NCI-H2107 treated with DMSO at 0.1 percent for 48 hours (cell line): Measurements from ENCODE around the gene BRD7.

Experiments
- DNase-seq: peaks from one replicate; lab custom pipeline; 2025; ENCODE audit not compliant: unreplicated experiment; lab: John Stamatoyannopoulos, UW

BRD7 gene

DNA sequence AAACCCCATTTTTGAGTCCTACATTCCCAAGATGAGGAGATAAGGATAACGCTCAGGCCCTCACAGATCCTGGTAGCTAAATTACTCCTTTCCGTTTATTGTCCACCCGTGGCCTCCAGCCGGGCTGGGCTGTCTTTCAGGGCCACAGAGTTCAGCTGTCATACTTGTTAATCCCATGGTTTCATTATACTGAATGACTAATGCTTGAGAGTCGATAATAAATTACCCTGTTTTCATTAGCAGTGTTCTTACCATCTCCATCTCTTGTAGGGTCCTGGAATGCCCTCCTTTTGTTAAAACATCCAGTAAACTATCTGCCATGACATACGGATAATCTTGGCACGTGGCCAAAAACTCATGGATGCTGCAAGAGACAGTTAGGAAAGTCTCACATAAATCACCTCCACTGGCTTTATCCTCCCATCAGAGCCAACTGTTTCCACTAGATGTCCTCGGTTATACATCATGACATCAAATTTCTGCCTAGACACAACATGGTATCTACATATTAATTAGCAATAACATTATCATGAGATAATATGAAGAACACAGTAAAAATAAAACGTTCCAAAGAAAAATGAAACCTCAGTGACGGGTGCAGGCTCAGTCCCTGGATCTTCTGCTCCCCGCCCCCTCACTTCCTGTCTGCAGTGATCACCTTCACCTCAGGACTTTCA, 45.3 kb downstream of the BRD7 start:
- no peak for DNase-seq

DNA sequence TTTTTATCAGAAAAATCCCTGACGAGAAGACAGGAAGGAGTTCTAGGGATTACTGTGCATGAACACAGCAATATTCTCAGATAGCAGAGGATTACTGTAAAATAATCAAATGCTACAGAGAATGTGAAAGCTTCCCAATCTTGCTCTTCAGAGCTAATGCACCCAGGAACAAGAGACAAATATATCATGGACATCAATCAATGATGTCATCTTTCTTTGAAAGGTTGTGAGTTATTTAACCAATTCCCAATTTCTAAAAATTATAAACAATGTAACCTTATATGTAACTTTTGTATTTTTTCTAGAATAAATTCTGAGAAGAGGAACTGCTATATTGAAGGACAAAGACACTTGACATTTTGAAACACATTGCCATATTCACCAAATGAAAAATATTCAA, 46.5 kb downstream of the BRD7 start:
- no peak for DNase-seq

DNA sequence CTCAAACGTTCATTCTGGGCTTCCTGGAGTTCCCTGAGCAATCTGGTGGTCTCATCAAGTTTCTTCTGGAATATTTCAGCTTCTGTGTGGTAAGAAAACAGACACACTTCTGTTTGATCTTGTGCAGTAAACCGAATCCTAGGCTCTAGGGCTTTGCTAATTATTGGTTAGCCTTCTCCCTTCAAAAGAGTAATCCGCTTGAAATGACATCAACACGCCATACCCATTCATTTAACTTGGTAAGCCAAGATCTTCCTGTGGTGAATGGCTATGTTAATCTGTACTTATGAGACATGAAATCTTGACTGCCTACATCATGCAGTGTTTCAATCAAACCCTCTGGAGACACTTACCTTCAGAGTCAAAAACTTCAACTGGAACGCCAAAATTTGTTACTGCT, 48.5 kb downstream of the BRD7 start:
- no peak for DNase-seq

DNA sequence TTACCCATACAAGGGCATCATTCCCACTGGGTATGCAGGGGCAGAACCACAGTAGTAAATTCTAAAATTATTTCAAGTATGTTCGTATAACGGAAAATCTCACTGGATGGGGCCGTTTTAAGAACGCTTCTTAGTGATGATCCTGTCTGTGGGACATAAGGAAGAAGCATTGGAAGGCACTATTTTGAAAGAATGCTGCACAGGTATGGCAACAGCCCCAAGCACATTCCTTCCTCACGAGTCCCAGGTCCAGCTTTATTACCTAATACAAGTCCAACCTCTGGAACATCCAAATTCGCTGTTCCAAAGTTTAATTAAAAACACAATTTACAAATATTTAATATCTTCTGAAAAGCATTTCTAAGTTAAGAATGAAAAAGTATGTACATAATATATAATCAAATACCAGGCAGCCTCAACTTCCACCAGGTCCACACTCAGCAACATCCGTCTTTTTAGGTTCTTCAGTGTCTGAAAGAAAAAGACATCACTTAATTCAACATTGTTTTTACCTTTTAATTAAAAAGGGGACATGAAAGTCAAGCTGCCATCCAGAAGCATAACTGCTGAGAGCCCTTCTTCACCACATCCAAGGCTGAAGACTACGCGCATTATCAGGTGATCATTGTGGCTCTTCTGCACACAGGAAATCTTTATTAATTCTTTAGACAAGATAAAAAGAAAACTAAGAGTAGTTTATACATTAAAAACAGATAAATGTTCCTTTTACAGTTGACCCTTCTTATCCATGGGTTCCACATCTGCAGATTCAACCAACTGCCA, 49.8 kb downstream of the BRD7 start:
- no peak for DNase-seq

DNA sequence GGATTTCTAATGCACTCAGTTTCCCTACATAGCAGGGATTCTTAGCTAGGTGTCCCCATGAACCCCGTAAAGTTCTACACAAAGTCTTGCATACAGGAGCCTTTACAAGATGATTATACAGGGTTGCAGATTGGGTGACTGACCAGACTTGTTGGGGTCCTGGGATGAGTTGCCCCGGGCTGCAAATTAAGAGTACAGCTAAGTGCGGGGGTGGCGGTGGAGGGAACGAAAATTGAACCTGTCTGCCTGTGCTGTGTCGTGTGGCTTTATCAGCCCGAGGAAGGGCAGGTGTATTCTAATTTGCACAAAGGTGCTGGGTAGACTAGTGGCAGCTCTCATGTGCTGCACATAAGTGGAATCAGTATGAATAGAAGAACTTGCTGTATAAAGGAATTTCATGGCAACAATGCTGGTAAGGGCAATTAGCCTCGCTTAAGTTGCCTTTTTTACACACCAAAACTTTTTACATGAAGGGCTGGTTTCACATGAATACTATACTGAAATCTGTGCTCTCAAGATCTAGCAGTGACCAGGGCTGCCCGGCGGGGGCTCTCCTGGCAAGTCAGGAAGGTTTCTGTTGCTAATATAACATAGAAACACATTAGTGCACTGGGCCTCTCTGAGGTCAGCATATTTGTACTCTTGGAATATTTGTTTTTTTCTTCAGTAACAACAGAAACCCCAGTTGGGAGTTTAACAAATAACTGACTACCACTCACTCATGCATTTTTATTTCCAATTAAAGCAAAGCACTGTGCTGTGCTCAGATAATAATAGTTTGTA, 51.7 kb downstream of the BRD7 start:
- no peak for DNase-seq

DNA sequence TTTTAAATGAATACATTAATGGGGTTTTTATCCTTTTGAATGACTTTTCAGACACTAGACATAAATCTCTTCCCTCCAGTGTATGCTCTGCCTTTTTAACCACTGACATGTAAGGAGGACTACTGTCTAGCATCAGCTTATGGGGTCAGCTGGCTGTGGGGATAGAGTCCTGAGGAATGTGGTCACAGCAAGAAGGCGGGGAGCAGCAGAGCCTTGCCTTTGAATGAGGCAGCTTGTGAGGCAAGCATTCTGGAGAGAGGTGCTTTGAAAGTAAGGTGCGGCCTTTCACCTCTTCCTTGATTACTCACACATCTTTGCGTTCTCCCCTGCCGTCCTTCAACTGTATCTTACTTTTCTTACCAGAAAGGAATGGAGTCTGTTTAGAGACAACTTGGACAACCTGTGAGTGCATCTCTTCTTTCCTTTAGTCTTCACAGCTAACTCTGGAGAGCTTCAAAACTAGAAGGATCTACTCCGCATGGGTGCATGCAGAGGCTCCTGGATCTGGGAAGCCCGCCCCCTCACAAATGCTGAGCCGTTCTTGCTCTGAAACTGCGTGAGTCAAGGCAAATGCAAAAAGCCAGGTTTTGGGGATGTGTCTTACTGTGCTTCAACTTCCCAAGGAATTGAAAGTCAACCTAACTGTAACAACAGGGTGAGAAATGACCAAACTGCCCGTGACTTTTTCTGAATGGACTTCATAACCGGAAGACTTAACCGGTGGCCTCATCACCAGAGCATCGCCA, 52.5 kb downstream of the BRD7 start:
- no peak for DNase-seq

DNA sequence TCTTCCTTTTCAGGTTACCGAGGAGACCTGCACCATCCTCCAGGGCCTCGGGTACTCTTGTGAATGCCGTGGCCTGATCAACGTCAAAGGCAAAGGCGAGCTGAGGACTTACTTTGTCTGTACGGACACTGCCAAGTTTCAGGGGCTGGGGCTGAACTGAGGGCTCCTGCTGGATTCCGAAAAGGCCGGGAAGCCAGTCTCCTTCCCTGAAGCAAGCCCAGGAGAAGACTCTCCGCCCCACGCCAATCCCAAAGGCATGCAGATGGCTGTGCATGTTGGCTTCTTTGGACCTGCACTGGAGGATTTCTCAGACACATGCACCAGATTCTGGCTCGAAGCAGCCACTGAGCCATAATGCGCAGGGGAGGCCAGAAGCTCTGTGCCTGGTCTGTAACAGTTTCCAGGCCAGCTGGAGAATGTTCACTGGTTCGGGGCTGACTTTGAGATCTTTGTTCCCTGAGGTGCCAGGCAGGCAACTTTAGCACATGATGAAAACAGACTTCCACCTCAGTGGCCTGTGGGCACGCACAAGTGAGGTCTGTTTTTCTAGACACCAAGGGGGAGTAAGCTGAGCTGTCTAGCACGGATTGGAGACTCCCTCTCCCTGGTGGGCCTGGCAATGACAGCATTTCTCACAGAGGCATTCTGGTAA, 53.3 kb downstream of the BRD7 start:
- no peak for DNase-seq

DNA sequence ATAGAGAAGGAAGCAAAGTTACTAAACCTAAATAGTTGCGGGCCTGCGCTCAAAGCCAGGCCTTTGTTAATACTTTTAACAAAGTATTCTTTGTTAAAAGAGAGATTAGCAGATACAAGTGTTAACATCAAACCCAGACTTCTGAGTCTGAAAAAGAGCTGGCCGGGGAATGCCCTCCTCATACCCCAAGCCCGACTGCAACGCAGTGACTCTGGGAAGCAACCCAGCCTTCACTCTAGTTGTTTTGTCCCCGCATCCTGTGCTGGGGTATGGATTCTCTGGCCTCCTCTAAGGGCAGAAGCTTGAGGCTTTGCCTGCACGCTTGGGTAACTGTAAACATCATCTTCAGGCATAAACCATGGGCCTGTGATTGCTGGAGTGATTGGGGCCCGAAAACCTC, 54.1 kb downstream of the BRD7 start:
- DNase-seq: no peak

DNA sequence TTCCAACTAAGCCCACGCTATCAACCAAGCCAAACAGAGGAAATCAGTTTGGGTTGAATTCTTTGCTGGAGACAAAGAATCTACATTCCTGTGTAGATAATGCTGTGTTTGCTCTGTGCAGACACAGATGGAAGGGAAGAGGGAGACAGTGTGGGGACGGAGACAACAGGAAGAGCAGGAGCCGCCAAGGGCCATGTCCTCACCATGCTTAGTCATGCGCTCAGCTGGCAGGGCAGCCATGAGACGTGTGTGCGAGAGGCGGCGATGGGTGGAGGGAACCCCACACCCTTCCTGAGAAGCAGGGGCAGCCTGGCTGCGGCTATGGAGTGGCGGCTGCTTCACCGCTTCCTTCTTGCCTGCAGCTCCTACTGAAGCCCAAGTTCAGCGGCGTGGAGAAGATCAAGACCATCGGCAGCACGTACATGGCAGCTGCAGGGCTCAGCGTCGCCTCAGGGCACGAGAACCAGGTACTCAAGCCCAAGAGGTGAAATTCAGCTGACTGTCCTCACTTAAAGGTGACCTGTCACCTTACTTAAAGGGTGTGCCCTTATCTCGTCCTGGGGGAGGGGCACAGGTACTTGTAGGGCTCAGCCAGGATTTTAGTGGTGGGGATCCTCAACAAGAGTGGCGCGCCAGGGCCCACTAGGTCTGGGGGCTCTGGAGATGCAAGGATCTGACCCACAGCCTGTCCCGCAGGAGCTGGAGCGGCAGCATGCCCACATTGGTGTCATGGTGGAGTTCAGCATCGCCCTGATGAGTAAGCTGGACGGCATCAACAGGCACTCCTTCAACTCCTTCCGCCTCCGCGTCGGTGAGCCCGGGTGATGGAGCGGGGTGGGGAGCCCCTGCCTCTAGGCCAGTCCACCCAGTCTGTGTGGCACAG, 55.0 kb downstream of the BRD7 start:
- no peak for DNase-seq

DNA sequence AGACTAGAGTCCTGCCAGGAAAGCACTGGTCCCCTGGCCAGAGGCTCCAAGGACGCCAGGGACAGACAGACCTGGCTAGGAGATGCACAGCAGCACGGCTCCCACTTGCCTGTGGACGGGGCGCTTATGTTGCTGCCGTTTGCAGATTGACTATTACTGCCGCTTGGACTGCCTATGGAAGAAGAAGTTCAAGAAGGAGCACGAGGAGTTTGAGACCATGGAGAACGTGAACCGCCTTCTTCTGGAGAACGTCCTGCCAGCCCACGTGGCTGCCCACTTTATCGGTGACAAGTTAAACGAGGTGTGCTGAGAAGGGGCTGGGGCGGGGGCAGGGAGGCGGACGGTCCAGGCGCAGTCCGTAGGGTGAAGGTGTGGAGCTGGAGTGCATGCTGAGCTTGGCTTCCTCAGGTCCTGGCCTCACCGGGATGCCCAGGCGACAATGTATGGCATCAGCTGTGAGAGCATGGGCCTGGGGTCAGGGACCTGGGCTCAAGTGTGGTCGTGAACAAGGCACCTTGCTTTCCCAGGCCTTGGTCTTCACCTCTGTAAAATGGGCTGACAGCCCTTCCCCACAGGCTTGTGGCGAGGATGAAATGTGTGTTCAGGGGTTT, 56.8 kb downstream of the BRD7 start:
- no peak for DNase-seq

DNA sequence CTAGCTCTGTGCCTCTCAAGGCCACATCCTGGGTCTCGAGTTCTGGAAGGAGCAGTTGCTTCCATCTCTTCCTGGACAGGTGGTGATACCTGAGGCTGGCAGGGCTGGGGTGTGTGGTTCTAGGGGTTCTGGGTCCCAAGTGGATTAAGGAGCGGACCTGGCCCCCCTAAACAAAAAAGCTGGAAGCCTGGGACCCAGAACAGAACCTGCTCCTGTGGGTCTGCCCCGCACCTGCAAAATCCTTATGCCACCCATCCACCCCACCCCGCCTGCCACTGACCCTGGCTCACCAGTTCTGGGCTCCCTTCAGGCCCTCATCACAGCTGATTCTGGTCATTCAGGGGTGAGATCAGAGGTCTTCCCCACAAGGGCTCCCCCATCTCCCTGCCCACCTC, 57.7 kb downstream of the BRD7 start:
- no peak for DNase-seq

DNA sequence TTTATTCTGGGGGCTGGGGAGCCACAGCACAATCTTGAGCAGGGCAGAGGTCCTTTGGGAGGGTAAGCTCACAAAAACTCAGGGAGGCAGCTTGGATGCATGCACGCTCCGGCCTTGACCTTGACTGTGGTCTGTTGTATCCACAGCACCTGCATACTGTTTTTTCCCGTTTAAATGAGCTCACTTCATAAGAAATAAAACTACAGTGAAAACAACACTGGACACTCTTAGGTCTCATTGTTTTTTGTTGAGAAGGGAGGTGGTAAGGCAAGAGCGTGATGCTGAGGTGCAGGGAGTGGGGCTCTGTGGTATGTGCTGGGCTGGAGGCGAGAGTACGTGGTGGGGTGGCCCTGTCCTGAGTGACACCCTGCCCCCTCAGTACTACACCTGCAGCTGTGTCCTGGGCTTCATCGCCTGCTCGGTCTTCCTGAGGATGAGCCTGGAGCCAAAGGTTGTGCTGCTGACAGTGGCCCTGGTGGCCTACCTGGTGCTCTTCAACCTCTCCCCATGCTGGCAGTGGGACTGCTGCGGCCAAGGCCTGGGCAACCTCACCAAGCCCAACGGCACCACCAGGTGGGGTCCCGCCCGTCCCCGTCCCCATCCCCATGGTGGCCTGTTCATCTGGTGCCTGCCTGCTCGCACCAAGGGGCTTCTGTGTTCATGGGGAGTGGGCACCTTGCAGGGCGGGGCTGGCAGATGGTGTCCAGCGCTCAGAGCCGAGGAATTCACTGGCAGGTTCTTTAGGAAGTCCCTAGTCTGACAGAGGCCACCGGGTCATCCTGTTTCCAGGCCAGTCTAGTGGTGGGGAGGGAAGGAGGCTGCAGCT, 58.3 kb downstream of the BRD7 start:
- DNase-seq: no peak

DNA sequence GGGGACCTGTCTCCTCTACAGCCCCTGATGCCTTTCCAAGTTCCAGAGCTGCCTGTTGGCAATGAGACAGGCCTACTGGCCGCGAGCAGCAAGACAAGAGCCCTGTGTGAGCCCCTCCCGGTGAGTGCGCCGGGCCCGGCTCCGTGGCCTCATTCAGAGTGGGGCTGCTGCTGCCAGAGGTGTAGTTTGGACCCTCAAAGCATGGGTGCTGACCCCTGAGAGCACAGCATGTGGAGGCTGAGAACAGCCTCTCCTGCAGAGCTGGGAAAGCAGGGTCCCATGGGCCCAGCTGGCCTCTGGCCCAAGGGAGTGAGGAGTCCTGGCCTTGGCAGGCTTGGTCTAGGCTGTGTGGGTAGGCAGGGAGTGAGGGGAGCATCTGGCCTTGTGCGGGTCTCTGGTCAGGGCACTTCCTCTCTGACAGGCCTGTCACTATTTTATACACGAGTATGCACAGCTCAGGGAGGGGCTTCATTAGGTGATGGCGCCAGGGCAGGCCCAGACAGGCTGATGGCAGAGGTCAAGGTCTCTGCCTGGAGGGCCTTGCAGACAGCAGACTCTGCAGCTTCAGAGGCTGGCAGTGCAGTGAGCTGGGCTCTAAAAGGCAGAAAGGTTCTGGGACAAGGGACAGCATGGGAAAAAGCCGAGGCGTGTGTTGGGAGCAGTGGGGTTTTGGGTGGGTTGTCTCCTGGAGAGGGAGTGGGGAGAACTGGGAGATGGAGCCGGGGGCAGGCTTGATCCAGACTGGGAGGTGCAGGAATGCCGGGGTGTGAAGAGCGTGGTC, 59.1 kb downstream of the BRD7 start:
- DNase-seq: no peak

DNA sequence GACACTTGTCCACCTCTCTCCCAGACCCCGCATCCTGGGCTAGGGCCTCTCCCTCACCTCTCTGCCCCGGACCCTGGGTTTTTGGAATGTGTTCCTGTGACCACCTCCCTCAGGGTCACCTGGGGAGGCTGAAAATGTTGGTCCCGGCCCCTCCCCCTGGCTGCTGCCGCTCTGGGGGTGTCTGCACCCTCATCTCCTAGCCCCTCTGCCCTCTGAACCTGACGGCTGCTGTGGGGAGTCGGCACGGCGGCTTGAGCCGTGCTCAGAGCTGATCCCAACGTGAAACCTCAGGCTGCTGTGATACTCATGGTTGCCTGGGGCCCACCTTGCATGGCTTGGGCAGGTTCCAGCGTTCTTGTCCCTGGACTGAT, 59.6 kb downstream of the BRD7 start:
- no peak for DNase-seq

DNA sequence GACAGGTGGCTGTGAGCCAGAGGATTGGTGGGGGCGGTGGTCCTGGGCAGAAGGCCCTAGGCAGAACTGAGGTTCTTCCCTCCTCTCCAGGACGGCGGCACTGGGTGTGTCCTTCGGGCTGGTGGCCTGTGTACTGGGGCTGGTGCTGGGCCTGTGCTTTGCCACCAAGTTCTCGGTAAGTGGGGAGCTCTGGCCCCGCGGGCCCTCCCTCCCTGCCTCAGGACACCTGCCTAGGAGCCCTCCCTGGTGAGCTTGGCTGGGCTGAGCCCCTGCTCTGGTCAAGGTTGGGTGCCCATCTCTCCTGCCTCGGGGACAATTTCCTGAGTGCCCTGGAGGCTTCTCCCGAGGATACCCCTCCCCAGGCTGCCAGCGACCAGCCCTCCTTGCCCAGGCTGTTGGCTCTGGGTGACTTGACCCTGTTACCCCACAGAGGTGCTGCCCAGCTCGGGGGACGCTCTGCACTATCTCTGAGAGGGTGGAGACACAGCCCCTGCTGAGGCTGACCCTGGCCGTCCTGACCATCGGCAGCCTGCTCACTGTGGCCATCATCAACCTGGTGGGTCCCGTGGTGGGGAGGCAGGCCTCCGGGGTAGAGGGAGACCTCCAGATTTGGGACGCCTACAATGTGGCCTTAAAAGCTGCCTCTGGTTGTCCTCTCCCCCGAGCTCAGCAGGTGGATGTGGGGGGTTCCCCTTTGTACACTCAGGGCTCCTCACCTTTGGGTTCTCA, 60.4 kb downstream of the BRD7 start:
- no peak for DNase-seq

DNA sequence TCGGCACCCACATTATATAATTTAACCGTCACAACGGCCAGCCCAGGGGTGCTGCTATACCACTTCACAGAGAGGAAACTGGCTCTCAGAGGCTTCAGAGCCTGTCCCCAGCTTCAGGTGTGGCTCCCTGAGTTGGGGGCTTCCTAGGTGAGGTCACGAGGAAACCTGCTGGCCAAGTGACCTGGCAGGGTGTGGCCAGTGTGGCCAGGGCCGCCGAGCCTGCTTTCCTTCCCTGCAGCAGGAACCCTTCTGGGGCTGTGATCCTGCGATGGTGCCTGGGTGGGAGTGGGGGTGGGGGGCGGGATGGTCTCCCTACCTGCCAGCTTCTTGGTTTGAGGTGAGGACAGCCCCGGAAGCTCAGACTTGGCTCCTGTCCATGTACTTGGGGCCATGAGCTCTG, 62.5 kb downstream of the BRD7 start:
- no peak for DNase-seq

DNA sequence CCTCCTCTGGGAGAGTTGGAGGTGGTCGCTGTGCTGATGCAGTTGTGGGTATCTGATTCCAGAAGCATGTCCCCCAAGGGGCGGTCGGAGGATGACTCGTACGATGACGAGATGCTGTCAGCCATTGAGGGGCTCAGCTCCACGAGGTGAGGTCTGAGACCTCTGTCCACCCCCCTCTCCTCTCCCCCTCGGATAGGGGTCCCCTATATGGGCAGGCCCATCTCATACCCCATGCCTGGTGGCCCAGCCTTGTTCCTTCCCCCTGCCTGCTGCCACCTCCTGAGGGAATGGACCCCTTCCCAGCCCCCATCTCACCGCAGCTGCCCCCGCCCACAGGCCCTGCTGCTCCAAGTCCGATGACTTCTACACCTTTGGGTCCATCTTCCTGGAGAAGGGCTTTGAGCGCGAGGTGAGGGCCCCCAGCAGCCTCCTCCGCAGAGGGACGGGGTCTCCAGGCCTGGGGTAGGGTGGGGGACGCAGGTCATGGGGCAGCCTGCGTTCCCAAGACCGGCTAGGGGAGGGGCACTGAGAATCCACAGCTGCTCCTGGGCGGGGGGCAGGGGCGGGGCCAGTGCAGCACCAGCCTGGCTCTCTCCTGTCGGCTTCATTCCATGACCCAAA, 63.2 kb downstream of the BRD7 start:
- no peak for DNase-seq
